A673 (cell line): ENCODE measurements around the gene SYTL1. TPM values are rescaled to one million over a fixed set of nuclear protein-coding genes. Genes with fewer than 3 reads are reported as not detected.
"Not testable (repeated sequence)": the region's sequence is repeated elsewhere in the genome, so short reads cannot be mapped to it uniquely, and the experiment has no call there.

Source experiments
- BruUV-seq: library from RNA; stranded (reverse); fragments of 400-500 nt; replicated peaks from 2 replicates; lab custom pipeline; 2021; lab: Mats Ljungman, UMichigan
- CTCF ChIA-PET: fragments of 300-600 bp; sonication (Branson Sonifier 250); formaldehyde crosslinking; loops from one replicate; lab custom pipeline; 2022; ENCODE audit warnings: antibody characterized with exemption; lab: Charles Lee
- POLR2A ChIA-PET: fragments of 300-600 bp; sonication (Branson Sonifier 250); formaldehyde crosslinking; loops from one replicate; lab custom pipeline; 2022; ENCODE audit warnings: antibody characterized with exemption; ENCODE audit not compliant: low non-redundant PET; lab: Charles Lee
- DNase-seq: peaks from one replicate; pipeline ENCODE4 v3.0.0-alpha.2; 2015; ENCODE audit warnings: low spot score
- H3K27ac ChIP-seq: fragments of 200-600 bp; sonication (generic); 2 replicates; pipeline ENCODE4 v1.5.1; 2016; ENCODE audit warnings: mixed run types, low read depth, mild to moderate bottlenecking, mixed read lengths, antibody characterized with exemption, low read length; ENCODE audit not compliant: poor library complexity, severe bottlenecking
- H3K27me3 ChIP-seq: fragments of 200-600 bp; sonication (generic); replicated peaks from 2 replicates; pipeline ENCODE4 v1.6.1; 2017; ENCODE audit warnings: mixed run types, low read depth, mild to moderate bottlenecking, mixed read lengths, antibody characterized with exemption, low read length; ENCODE audit not compliant: insufficient read depth, poor library complexity
- H3K36me3 ChIP-seq: fragments of 200-600 bp; sonication (generic); 2 replicates; pipeline ENCODE4 v1.6.1; 2016; ENCODE audit warnings: mixed run types, mild to moderate bottlenecking, mixed read lengths, antibody characterized with exemption, low read length; ENCODE audit not compliant: insufficient read depth, poor library complexity, severe bottlenecking
- H3K4me1 ChIP-seq: fragments of 200-600 bp; sonication (generic); 2 replicates; pipeline ENCODE4 v1.6.1; 2017; ENCODE audit warnings: mixed run types, mild to moderate bottlenecking, mixed read lengths, antibody characterized with exemption, low read length; ENCODE audit not compliant: insufficient read depth, poor library complexity, severe bottlenecking
- H3K4me3 ChIP-seq: fragments of 200-600 bp; sonication (generic); 2 replicates; pipeline ENCODE4 v1.5.1; 2016; ENCODE audit warnings: low read depth, mixed run types, mild to moderate bottlenecking, mixed read lengths, low read length; ENCODE audit not compliant: poor library complexity, severe bottlenecking
- H3K9me3 ChIP-seq: fragments of 200-600 bp; sonication (generic); 2 replicates; pipeline ENCODE4 v1.6.1; 2016; ENCODE audit warnings: mixed run types, low read depth, mild to moderate bottlenecking, mixed read lengths, antibody characterized with exemption, low read length; ENCODE audit not compliant: poor library complexity, severe bottlenecking
- CTCF ChIP-seq: fragments of 300-800, 200-600 bp; sonication (generic); conservative IDR thresholded peaks from 2 replicates; pipeline ENCODE4 v1.5.1; 2017; ENCODE audit warnings: low read depth, mild to moderate bottlenecking, antibody characterized with exemption, low read length, moderate library complexity, mixed read lengths
- EZH2 ChIP-seq: fragments of 200-600 bp; sonication (generic); IDR thresholded peaks from 2 replicates; pipeline ENCODE4 v1.6.1; 2017; ENCODE audit warnings: borderline replicate concordance, low read depth, mild to moderate bottlenecking, mixed read lengths, antibody characterized with exemption, low read length; ENCODE audit not compliant: poor library complexity, severe bottlenecking
- intact Hi-C: fragments of 100-400 bp; cut with micrococcal nuclease; formaldehyde crosslinking; loops from one replicate; pipeline ENCODE4 v1.10.0; 2022; ENCODE audit not compliant: unreplicated experiment
- total RNA-seq: library from RNA; stranded (reverse); gene quantifications from 2 replicates; pipeline ENCODE4 v1.2.3, GENCODE V29; 2021

Gene SYTL1
- total RNA-seq, 1 experiment from 2014 or later, result 2.1 TPM

GRCh38 chr1:27383039-27383605, 41.3 kb downstream of the SYTL1 start, which contains the start of gene CD164L2:
CD164L2 (minus strand) TSS chr1:27383333; CDS start chr1:27383239, 94 bp downstream.
- DNase-seq, result no peak
- ChIA-PET POLR2A (no interaction called here), CTCF (no interaction called here)
- Histone ChIP-seq H3K4me3 (no peak within 1 kb of the TSS), H3K27me3 (no peaks in the 10 kb centered on the region), H3K9me3 (no peaks in the 10 kb centered on the region), H3K4me1 (no peaks in the 10 kb centered on the region), H3K27ac (no peak within 1 kb of the TSS), H3K36me3 (no peaks in the 10 kb centered on the region)
- no TSS peak for BruUV-seq
- intact Hi-C loops, result no loop called here
- TF ChIP-seq CTCF, result no peak
- no peak for TF ChIP-seq EZH2

- intact Hi-C loops, result no loop called here
- CTCF ChIA-PET, result interaction anchor here (0.5 to 0.6 kb wide), 2 partner anchors 154 to 338 kb away, joined by 3 to 4 read pairs; no protein-coding TSS in a partner anchor
- POLR2A ChIA-PET, result interaction anchor here (0.7 kb wide), 1 partner anchor 34 kb away, joined by 6 read pairs; no protein-coding TSS in a partner anchor
- no peaks in the 10 kb centered on the region for H3K36me3 ChIP-seq
- H3K4me3 ChIP-seq, result no peak overlapping the region
- no peak overlapping the region for H3K27ac ChIP-seq
- H3K27me3 ChIP-seq, result no peaks in the 10 kb centered on the region
- no peaks in the 10 kb centered on the region for H3K4me1 ChIP-seq
- DNase-seq, result no peak
- H3K9me3 ChIP-seq, result no peaks in the 10 kb centered on the region
- BruUV-seq, result no TSS peak
- no peak for TF ChIP-seq CTCF
- no peak for TF ChIP-seq EZH2
Measured at GRCh38 chr1:27383661-27384060, 41.8 kb downstream of the SYTL1 start.

GRCh38 chr1:27384797-27385196, 43.0 kb downstream of the SYTL1 start:
- H3K27me3 ChIP-seq, DNase-seq, H3K9me3 ChIP-seq, POLR2A ChIA-PET, H3K27ac ChIP-seq, H3K4me1 ChIP-seq, CTCF ChIA-PET, H3K36me3 ChIP-seq, intact Hi-C loops, H3K4me3 ChIP-seq, BruUV-seq: not testable (repeated sequence)
